HAP-1 (cell line): Measurements from ENCODE around the gene GBA3.

Experiments
- DNase-seq, 2 experiments: peaks; one replicate each; pipeline ENCODE4 v3.0.0-alpha.2; 2016 to 2020; ENCODE audit warnings: low spot score in 2 of 2
- H3K27me3 ChIP-seq: fragments of 250-450 bp; sonication (Bioruptor Pico); 2 replicates; pipeline ENCODE4 v1.5.1; 2020; ENCODE audit warnings: low read depth, mild to moderate bottlenecking, moderate library complexity
- H3K36me3 ChIP-seq: fragments of 250-450 bp; sonication (Bioruptor Pico); replicated peaks from 2 replicates; pipeline ENCODE4 v1.5.1; 2020; ENCODE audit warnings: mild to moderate bottlenecking
- H3K4me1 ChIP-seq: fragments of 250-450 bp; sonication (Bioruptor Pico); 2 replicates; pipeline ENCODE4 v1.5.1; 2020; ENCODE audit warnings: mild to moderate bottlenecking
- H3K4me3 ChIP-seq: fragments of 250-450 bp; sonication (Bioruptor Pico); 2 replicates; pipeline ENCODE4 v1.5.1; 2020; ENCODE audit warnings: mild to moderate bottlenecking, moderate library complexity
- H3K9me3 ChIP-seq: fragments of 250-450 bp; sonication (Bioruptor Pico); 2 replicates; pipeline ENCODE4 v1.5.1; 2020; ENCODE audit warnings: mild to moderate bottlenecking, moderate library complexity
- in situ Hi-C: fragments of 300-500 bp; cut with MboI; formaldehyde crosslinking; loops from 3 replicates; pipeline ENCODE4 v1.14.3; 2020; ENCODE audit warnings: low sequenced_read_pairs, inconsistent platforms, mixed read lengths

GBA3 gene

GRCh38 chr4:22762548-22762947 lies 69.8 kb downstream of the GBA3 start:
- no peak overlapping the region for H3K4me3 ChIP-seq
- no peaks in the 10 kb centered on the region for H3K9me3 ChIP-seq
- DNase-seq = no peak
- no peaks in the 10 kb centered on the region for H3K27me3 ChIP-seq
- no peaks in the 10 kb centered on the region for H3K4me1 ChIP-seq
- no peaks in the 10 kb centered on the region for H3K36me3 ChIP-seq
- in situ Hi-C loops = no loop called here

GRCh38 chr4:22764183-22764582 lies 71.4 kb downstream of the GBA3 start:
- Histone ChIP-seq H3K27me3 (no peaks in the 10 kb centered on the region), H3K9me3 (no peaks in the 10 kb centered on the region), H3K36me3 (no peaks in the 10 kb centered on the region), H3K4me1 (no peaks in the 10 kb centered on the region), H3K4me3 (no peak overlapping the region)
- in situ Hi-C loops = no loop called here
- DNase-seq = no peak

GRCh38 chr4:22766068-22766467 lies 73.3 kb downstream of the GBA3 start:
- DNase-seq = no peak
- H3K4me1 ChIP-seq = no peaks in the 10 kb centered on the region
- H3K27me3 ChIP-seq = no peaks in the 10 kb centered on the region
- H3K36me3 ChIP-seq = no peaks in the 10 kb centered on the region
- in situ Hi-C loops = no loop called here
- H3K4me3 ChIP-seq = no peak overlapping the region
- H3K9me3 ChIP-seq = no peaks in the 10 kb centered on the region

GRCh38 chr4:22778547-22779163 lies 85.9 kb downstream of the GBA3 start:
- in situ Hi-C loops = no loop called here
- no peak overlapping the region for H3K4me3 ChIP-seq
- H3K27me3 ChIP-seq = no peaks in the 10 kb centered on the region
- DNase-seq = no peak
- H3K4me1 ChIP-seq = no peaks in the 10 kb centered on the region
- no peaks in the 10 kb centered on the region for H3K9me3 ChIP-seq
- H3K36me3 ChIP-seq = no peaks in the 10 kb centered on the region

- in situ Hi-C loops = no loop called here
- DNase-seq = no peak
Measured at GRCh38 chr4:22780317-22780716, 87.6 kb downstream of the GBA3 start.

GRCh38 chr4:22780797-22781196 lies 88.1 kb downstream of the GBA3 start:
- DNase-seq = no peak
- no peak overlapping the region for H3K4me3 ChIP-seq
- no peaks in the 10 kb centered on the region for H3K36me3 ChIP-seq
- in situ Hi-C loops = no loop called here
- H3K4me1 ChIP-seq = no peaks in the 10 kb centered on the region
- H3K9me3 ChIP-seq = no peaks in the 10 kb centered on the region
- no peaks in the 10 kb centered on the region for H3K27me3 ChIP-seq

More at GRCh38 chr4:22780317-22780716, 87.6 kb downstream of the GBA3 start:
- H3K4me3 ChIP-seq = no peak overlapping the region
- H3K36me3 ChIP-seq = no peaks in the 10 kb centered on the region
- H3K4me1 ChIP-seq = no peaks in the 10 kb centered on the region
- H3K9me3 ChIP-seq = no peaks in the 10 kb centered on the region
- H3K27me3 ChIP-seq = no peaks in the 10 kb centered on the region

- Histone ChIP-seq H3K4me1 (no peaks in the 10 kb centered on the region), H3K4me3 (no peak overlapping the region), H3K9me3 (no peaks in the 10 kb centered on the region), H3K27me3 (no peaks in the 10 kb centered on the region), H3K36me3 (no peaks in the 10 kb centered on the region)
- DNase-seq = no peak
- in situ Hi-C loops = no loop called here
Measured at GRCh38 chr4:22787753-22788375, 95.1 kb downstream of the GBA3 start.

- Histone ChIP-seq H3K9me3 (no peaks in the 10 kb centered on the region), H3K27me3 (no peaks in the 10 kb centered on the region), H3K36me3 (no peaks in the 10 kb centered on the region), H3K4me3 (no peak overlapping the region), H3K4me1 (no peaks in the 10 kb centered on the region)
- DNase-seq = no peak
- in situ Hi-C loops = no loop called here
Measured at GRCh38 chr4:22790631-22791030, 97.9 kb downstream of the GBA3 start.

GRCh38 chr4:22794732-22795131 lies 102.0 kb downstream of the GBA3 start:
- in situ Hi-C loops = no loop called here
- Histone ChIP-seq H3K4me1 (no peaks in the 10 kb centered on the region), H3K4me3 (no peak overlapping the region), H3K9me3 (no peaks in the 10 kb centered on the region), H3K36me3 (no peaks in the 10 kb centered on the region), H3K27me3 (no peaks in the 10 kb centered on the region)
- no peak for DNase-seq

- H3K36me3 ChIP-seq = no peaks in the 10 kb centered on the region
- in situ Hi-C loops = no loop called here
- H3K9me3 ChIP-seq = no peaks in the 10 kb centered on the region
- no peaks in the 10 kb centered on the region for H3K27me3 ChIP-seq
- no peak overlapping the region for H3K4me3 ChIP-seq
- H3K4me1 ChIP-seq = no peaks in the 10 kb centered on the region
- no peak for DNase-seq
Measured at GRCh38 chr4:22801391-22801790, 108.7 kb downstream of the GBA3 start.

- H3K9me3 ChIP-seq = no peaks in the 10 kb centered on the region
- H3K36me3 ChIP-seq = no peaks in the 10 kb centered on the region
- no peaks in the 10 kb centered on the region for H3K27me3 ChIP-seq
- in situ Hi-C loops = no loop called here
- no peak for DNase-seq
- H3K4me1 ChIP-seq = no peaks in the 10 kb centered on the region
- no peak overlapping the region for H3K4me3 ChIP-seq
Measured at GRCh38 chr4:22802876-22803275, 110.1 kb downstream of the GBA3 start.

GRCh38 chr4:22803512-22803911 lies 110.8 kb downstream of the GBA3 start:
- no peak overlapping the region for H3K4me3 ChIP-seq
- no peaks in the 10 kb centered on the region for H3K36me3 ChIP-seq
- no peaks in the 10 kb centered on the region for H3K9me3 ChIP-seq
- no peaks in the 10 kb centered on the region for H3K27me3 ChIP-seq
- no peak for DNase-seq
- no peaks in the 10 kb centered on the region for H3K4me1 ChIP-seq
- in situ Hi-C loops = no loop called here

GRCh38 chr4:22814906-22815305 lies 122.2 kb downstream of the GBA3 start:
- Histone ChIP-seq H3K27me3 (no peaks in the 10 kb centered on the region), H3K36me3 (no peaks in the 10 kb centered on the region), H3K9me3 (no peaks in the 10 kb centered on the region), H3K4me3 (no peak overlapping the region), H3K4me1 (no peaks in the 10 kb centered on the region)
- no peak for DNase-seq
- in situ Hi-C loops = no loop called here

- in situ Hi-C loops = no loop called here
- no peaks in the 10 kb centered on the region for H3K9me3 ChIP-seq
- H3K4me1 ChIP-seq = no peaks in the 10 kb centered on the region
- H3K27me3 ChIP-seq = no peaks in the 10 kb centered on the region
- no peak for DNase-seq
- no peak overlapping the region for H3K4me3 ChIP-seq
- H3K36me3 ChIP-seq = no peaks in the 10 kb centered on the region
Measured at GRCh38 chr4:22824091-22824490, 131.4 kb downstream of the GBA3 start.
